AG04449 (cell line): Measurements from ENCODE around the gene TIE1.

Experiments used
- CTCF ChIA-PET: fragments of 350-600 bp; formaldehyde crosslinking; extraction: SDS; loops from one replicate; lab custom pipeline; 2021; ENCODE audit warnings: antibody characterized with exemption; lab: Yijun Ruan, JAX
- POLR2A ChIA-PET: fragments of 400-600, 350-600 bp; formaldehyde crosslinking; extraction: SDS; loops from one replicate; lab custom pipeline; 2020; ENCODE audit warnings: antibody characterized with exemption, inconsistent platforms; lab: Yijun Ruan, JAX
- DNase-seq: peaks from one replicate; pipeline ENCODE4 v3.0.0-alpha.2; 2010; ENCODE audit warnings: low read depth, low spot score
- H3K4me3 ChIP-seq: 2 replicates; pipeline ENCODE4 v1.5.1; 2011; ENCODE audit warnings: low read depth, mild to moderate bottlenecking, control low read depth, low read length
- TF ChIP-seq, protein P1 (sequence below): IDR thresholded peaks from one replicate; pipeline ENCODE4 v1.5.1; 2011; ENCODE audit warnings: mild to moderate bottlenecking, moderate library complexity, low read length, control low read depth, inconsistent platforms; ENCODE audit not compliant: insufficient read depth; ENCODE audit errors: missing control alignments

The TIE1 gene

GRCh38 chr1:43308635-43309404, 8.0 kb downstream of the TIE1 start:
- CTCF ChIA-PET = no interaction called here
- TF ChIP-seq, protein P1, sequence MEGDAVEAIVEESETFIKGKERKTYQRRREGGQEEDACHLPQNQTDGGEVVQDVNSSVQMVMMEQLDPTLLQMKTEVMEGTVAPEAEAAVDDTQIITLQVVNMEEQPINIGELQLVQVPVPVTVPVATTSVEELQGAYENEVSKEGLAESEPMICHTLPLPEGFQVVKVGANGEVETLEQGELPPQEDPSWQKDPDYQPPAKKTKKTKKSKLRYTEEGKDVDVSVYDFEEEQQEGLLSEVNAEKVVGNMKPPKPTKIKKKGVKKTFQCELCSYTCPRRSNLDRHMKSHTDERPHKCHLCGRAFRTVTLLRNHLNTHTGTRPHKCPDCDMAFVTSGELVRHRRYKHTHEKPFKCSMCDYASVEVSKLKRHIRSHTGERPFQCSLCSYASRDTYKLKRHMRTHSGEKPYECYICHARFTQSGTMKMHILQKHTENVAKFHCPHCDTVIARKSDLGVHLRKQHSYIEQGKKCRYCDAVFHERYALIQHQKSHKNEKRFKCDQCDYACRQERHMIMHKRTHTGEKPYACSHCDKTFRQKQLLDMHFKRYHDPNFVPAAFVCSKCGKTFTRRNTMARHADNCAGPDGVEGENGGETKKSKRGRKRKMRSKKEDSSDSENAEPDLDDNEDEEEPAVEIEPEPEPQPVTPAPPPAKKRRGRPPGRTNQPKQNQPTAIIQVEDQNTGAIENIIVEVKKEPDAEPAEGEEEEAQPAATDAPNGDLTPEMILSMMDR = no peak
- no peak overlapping the region for H3K4me3 ChIP-seq
- no peak for DNase-seq
- POLR2A ChIA-PET = no interaction called here

DNA sequence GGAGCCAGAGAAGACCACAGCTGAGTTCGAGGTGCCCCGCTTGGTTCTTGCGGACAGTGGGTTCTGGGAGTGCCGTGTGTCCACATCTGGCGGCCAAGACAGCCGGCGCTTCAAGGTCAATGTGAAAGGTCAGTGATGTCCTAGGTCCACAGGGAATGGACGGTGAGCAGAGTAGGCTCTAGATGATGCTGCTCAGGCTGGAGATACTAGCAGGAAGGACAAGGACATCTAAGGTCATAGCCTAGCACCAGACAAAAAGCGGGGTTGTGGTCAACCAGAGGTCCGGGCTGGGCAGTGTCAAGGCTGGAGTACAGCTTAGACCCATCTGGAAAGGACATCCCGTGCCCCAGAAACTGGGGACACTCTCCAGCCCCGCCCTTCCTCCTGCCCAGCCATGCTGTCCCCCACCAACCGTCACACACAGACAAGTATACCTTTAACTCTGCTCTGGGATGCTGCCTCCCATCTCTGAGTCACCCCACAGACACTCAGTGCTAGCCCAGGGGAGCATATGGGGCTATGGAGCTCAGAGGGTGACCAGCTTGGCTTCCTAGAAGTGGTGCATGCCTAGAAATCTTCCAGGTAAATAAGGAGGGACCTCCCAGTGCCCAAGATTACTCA, 8.7 kb downstream of the TIE1 start:
- POLR2A ChIA-PET = interaction anchor here (0.5 kb wide), 1 partner anchor 48 kb away, joined by 3 read pairs; no protein-coding TSS in a partner anchor
- CTCF ChIA-PET = no interaction called here

DNA sequence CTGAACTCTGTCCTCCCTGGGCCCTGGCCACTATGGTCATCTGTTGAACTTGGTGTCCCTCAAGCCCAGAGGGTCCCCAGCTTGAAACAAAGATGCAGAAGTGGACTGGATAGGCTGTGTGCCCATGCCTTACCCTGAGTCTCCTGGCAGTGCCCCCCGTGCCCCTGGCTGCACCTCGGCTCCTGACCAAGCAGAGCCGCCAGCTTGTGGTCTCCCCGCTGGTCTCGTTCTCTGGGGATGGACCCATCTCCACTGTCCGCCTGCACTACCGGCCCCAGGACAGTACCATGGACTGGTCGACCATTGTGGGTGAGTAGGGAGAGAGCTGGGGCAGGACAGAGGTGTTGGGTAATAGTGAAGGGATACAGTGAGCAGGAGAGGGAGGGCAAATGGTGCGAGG, 10.7 kb downstream of the TIE1 start:
- POLR2A ChIA-PET = no interaction called here
- TF ChIP-seq, protein P1 = no peak
- H3K4me3 ChIP-seq = no peak overlapping the region
- DNase-seq = no peak
- CTCF ChIA-PET = no interaction called here

More for the DNA sequence above, 8.7 kb downstream of the TIE1 start:
- no peak for DNase-seq
- H3K4me3 ChIP-seq = no peak overlapping the region
- TF ChIP-seq, protein P1 = no peak

GRCh38 chr1:43312212-43312623, 11.4 kb downstream of the TIE1 start:
- TF ChIP-seq, protein P1 = no peak
- CTCF ChIA-PET = no interaction called here

GRCh38 chr1:43312663-43313515, 12.1 kb downstream of the TIE1 start:
- TF ChIP-seq, protein P1 = no peak
- ChIA-PET CTCF (no interaction called here), POLR2A (interaction anchor here (0.7 kb wide), 1 partner anchor 17 kb away, joined by 3 read pairs; no protein-coding TSS in a partner anchor)
- H3K4me3 ChIP-seq = no peak overlapping the region
- no peak for DNase-seq

More at GRCh38 chr1:43312212-43312623, 11.4 kb downstream of the TIE1 start:
- POLR2A ChIA-PET = no interaction called here
- DNase-seq = no peak
- H3K4me3 ChIP-seq = no peak overlapping the region
